H9 (cell line): ENCODE measurements around the gene C16orf78. TPM values are rescaled to one million over a fixed set of nuclear protein-coding genes. Genes with fewer than 3 reads are reported as not detected.

ENCODE experiments used
- DNase-seq: peaks from one replicate; pipeline ENCODE4 v3.0.0-alpha.2; 2017
- H2AFZ ChIP-seq: one replicate; pipeline ENCODE4 v1.6.1; 2013; ENCODE audit warnings: mild to moderate bottlenecking, low read length, control low read depth, moderate library complexity
- H2AK5ac ChIP-seq: 2 replicates; pipeline ENCODE4 v1.6.1; 2013; ENCODE audit warnings: low read length, control low read depth, mixed read lengths; ENCODE audit not compliant: insufficient read length
- H2BK120ac ChIP-seq: one replicate; pipeline ENCODE4 v1.6.1; 2013; ENCODE audit warnings: low read depth, mild to moderate bottlenecking, low read length, control low read depth, inconsistent platforms; ENCODE audit not compliant: poor library complexity, severe bottlenecking
- H2BK12ac ChIP-seq: 2 replicates; pipeline ENCODE4 v1.6.1; 2013; ENCODE audit warnings: low read length, control low read depth, mixed read lengths, low read depth; ENCODE audit not compliant: insufficient read length
- H2BK15ac ChIP-seq: 2 replicates; pipeline ENCODE4 v1.6.1; 2013; ENCODE audit warnings: low read depth, low read length, control low read depth
- H2BK20ac ChIP-seq: one replicate; pipeline ENCODE4 v1.6.1; 2013; ENCODE audit warnings: low read depth, mild to moderate bottlenecking, low read length, control low read depth, inconsistent platforms; ENCODE audit not compliant: poor library complexity, severe bottlenecking
- H2BK5ac ChIP-seq: 2 replicates; pipeline ENCODE4 v1.6.1; 2013; ENCODE audit warnings: low read length, control low read depth, mixed read lengths; ENCODE audit not compliant: insufficient read length
- H3K14ac ChIP-seq: 2 replicates; pipeline ENCODE4 v1.6.1; 2013; ENCODE audit warnings: low read length, control low read depth; ENCODE audit not compliant: insufficient read depth
- H3K18ac ChIP-seq: 2 replicates; pipeline ENCODE4 v1.6.1; 2013; ENCODE audit warnings: low read depth, mild to moderate bottlenecking, mixed read lengths, low read length, control low read depth; ENCODE audit not compliant: insufficient read length
- H3K23ac ChIP-seq: 2 replicates; pipeline ENCODE4 v1.6.1; 2013; ENCODE audit warnings: low read length, control low read depth, mixed read lengths, low read depth; ENCODE audit not compliant: insufficient read length
- H3K23me2 ChIP-seq: 2 replicates; pipeline ENCODE4 v1.6.1; 2013; ENCODE audit warnings: low read depth, mild to moderate bottlenecking, mixed read lengths, low read length, control low read depth; ENCODE audit not compliant: insufficient read length, poor library complexity, severe bottlenecking
- H3K27ac ChIP-seq: 2 replicates; pipeline ENCODE4 v1.5.1; 2013; ENCODE audit warnings: low read length, control low read depth, mixed read lengths, low read depth; ENCODE audit not compliant: insufficient read length
- H3K27me3 ChIP-seq: 2 replicates; pipeline ENCODE4 v1.6.1; 2013; ENCODE audit warnings: low read length, control low read depth, inconsistent platforms; ENCODE audit not compliant: insufficient read depth
- H3K4ac ChIP-seq: 2 replicates; pipeline ENCODE4 v1.6.1; 2013; ENCODE audit warnings: low read depth, mild to moderate bottlenecking, control low read depth, inconsistent platforms, low read length, moderate library complexity
- H3K4me1 ChIP-seq: 2 replicates; pipeline ENCODE4 v1.6.1; 2013; ENCODE audit warnings: low read length, control low read depth, inconsistent platforms; ENCODE audit not compliant: insufficient read depth
- H3K4me2 ChIP-seq: 2 replicates; pipeline ENCODE4 v1.6.1; 2013; ENCODE audit warnings: low read length, control low read depth, mixed read lengths; ENCODE audit not compliant: insufficient read length, insufficient read depth
- H3K56ac ChIP-seq: 2 replicates; pipeline ENCODE4 v1.6.1; 2013; ENCODE audit warnings: low read depth, mild to moderate bottlenecking, mixed read lengths, low read length, control low read depth; ENCODE audit not compliant: insufficient read length
- H3K79me1 ChIP-seq: 2 replicates; pipeline ENCODE4 v1.6.1; 2013; ENCODE audit warnings: low read depth, mild to moderate bottlenecking, moderate library complexity, low read length, control low read depth, inconsistent platforms; ENCODE audit not compliant: insufficient read depth, poor library complexity, severe bottlenecking
- H3K79me2 ChIP-seq: 2 replicates; pipeline ENCODE4 v1.6.1; 2013; ENCODE audit warnings: low read length, control low read depth, inconsistent platforms; ENCODE audit not compliant: insufficient read depth
- H3K9ac ChIP-seq: 2 replicates; pipeline ENCODE4 v1.6.1; 2013; ENCODE audit warnings: low read length, control low read depth, mixed read lengths; ENCODE audit not compliant: insufficient read length; ENCODE audit errors: extremely low read depth
- H3K9me3 ChIP-seq: one replicate; pipeline ENCODE4 v1.6.1; 2013; ENCODE audit warnings: low read depth, low read length, inconsistent platforms; ENCODE audit not compliant: control insufficient read depth
- H3T11ph ChIP-seq: one replicate; pipeline ENCODE4 v1.6.1; 2013; ENCODE audit warnings: mild to moderate bottlenecking, low read length, control low read depth, inconsistent platforms
- H4K20me1 ChIP-seq: one replicate; pipeline ENCODE4 v1.6.1; 2013; ENCODE audit not compliant: control insufficient read depth, insufficient read length, insufficient read depth
- H4K5ac ChIP-seq: 2 replicates; pipeline ENCODE4 v1.6.1; 2013; ENCODE audit warnings: low read depth, mild to moderate bottlenecking, mixed read lengths, low read length, control low read depth; ENCODE audit not compliant: insufficient read length
- H4K8ac ChIP-seq: replicated peaks from 2 replicates; pipeline ENCODE4 v1.6.1; 2013; ENCODE audit warnings: low read length, control low read depth, mixed read lengths, low read depth; ENCODE audit not compliant: insufficient read length
- H4K91ac ChIP-seq: 2 replicates; pipeline ENCODE4 v1.6.1; 2013; ENCODE audit warnings: low read depth, mild to moderate bottlenecking, moderate library complexity, mixed read lengths, low read length, control low read depth; ENCODE audit not compliant: insufficient read length
- H3K27ac Mint-ChIP-seq, 3 experiments: 2 replicates in 2 of 3; 3 replicates in 1 of 3; pipeline ENCODE4 v1.8.0; 2020 to 2021; ENCODE audit warnings: mixed read lengths in 3 of 3, mild to moderate bottlenecking in 1 of 3, moderate library complexity in 1 of 3
- H3K27me3 Mint-ChIP-seq: 2 replicates; pipeline ENCODE4 v1.8.0; 2021; ENCODE audit warnings: low read depth, mild to moderate bottlenecking, moderate library complexity, mixed read lengths
- H3K36me3 Mint-ChIP-seq, 3 experiments: 2 replicates in 2 of 3; 3 replicates in 1 of 3; pipeline ENCODE4 v1.8.0; 2020 to 2021; ENCODE audit warnings: low read depth in 3 of 3, mixed read lengths in 3 of 3; ENCODE audit not compliant: insufficient read depth in 1 of 3
- H3K4me1 Mint-ChIP-seq, 2 experiments: 2 replicates each; pipeline ENCODE4 v1.8.0; 2020; ENCODE audit warnings: mixed read lengths in 2 of 2
- H3K4me3 Mint-ChIP-seq, 2 experiments: 2 replicates in 1 of 2; 3 replicates in 1 of 2; pipeline ENCODE4 v1.8.0; 2020 to 2021; ENCODE audit warnings: mild to moderate bottlenecking in 2 of 2, mixed read lengths in 2 of 2, moderate library complexity in 1 of 2
- H3K9me3 Mint-ChIP-seq, 2 experiments: 2 replicates in 1 of 2; 3 replicates in 1 of 2; pipeline ENCODE4 v1.8.0; 2020; ENCODE audit warnings: mild to moderate bottlenecking in 2 of 2, mixed read lengths in 2 of 2, moderate library complexity in 1 of 2
- CTCF ChIP-seq: fragments of 200-600 bp; sonication (generic); conservative IDR thresholded peaks from 3 replicates; pipeline ENCODE4 v1.8.0; 2021; ENCODE audit warnings: antibody characterized with exemption, mild to moderate bottlenecking
- WGBS: extraction: QIAGEN DNeasy Blood & Tissue Kit; methylation state at CpG from one replicate; pipeline ENCODE4 v1.1.7; 2013; ENCODE audit warnings: missing lambda C conversion rate, low lambda C conversion rate, mixed read lengths; ENCODE audit not compliant: insufficient read length; ENCODE audit errors: extremely low coverage; 5-methylcytosine and 5-hydroxymethylcytosine counted together
- total RNA-seq: library from RNA; stranded (reverse); gene quantifications from 2 replicates; pipeline ENCODE4 v1.2.1, GENCODE V29; 2021

C16orf78 gene
- total RNA-seq, 1 experiment from 2014 or later, result not detected

DNA sequence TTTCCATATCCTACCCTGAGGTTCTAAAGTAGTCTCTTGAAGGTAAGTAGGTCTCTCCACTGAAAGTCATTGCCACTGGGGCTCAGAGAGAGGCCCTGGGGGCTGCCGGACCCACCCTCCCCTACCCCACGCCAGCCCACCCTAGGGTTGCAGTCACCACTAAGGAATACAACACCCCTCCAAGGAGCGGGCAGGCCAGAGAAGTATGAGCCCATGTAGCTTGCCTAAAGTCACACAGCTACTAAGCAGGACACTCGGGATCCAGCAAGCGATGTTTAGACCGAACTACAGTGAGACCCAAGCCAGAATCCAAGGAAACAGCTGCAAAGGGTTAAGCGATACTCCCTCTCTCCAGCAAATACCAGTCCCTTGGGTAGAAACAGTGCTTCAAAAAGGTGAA, 27.0 kb downstream of the C16orf78 start:
- Histone ChIP-seq H3K4me2 (no peak overlapping the region), H3K56ac (no peak overlapping the region), H3K23me2 (no peaks in the 10 kb centered on the region), H3K18ac (no peak overlapping the region), H3K14ac (no peak overlapping the region), H4K20me1 (no peaks in the 10 kb centered on the region), H3K79me1 (no peaks in the 10 kb centered on the region), H3K27me3 (no peaks in the 10 kb centered on the region), H3K79me2 (no peaks in the 10 kb centered on the region), H3K27ac (no peak overlapping the region), H3K4ac (no peak overlapping the region), H4K5ac (no peak overlapping the region), H2AK5ac (no peak overlapping the region), H3K9ac (no peak overlapping the region), H3K9me3 (no peaks in the 10 kb centered on the region), H3T11ph (no peak overlapping the region), H4K8ac (no peak overlapping the region), H4K91ac (no peak overlapping the region), H3K4me1 (no peaks in the 10 kb centered on the region), H2BK12ac (no peak overlapping the region), H3K23ac (no peak overlapping the region), H2BK120ac (no peak overlapping the region), H2AFZ (no peak overlapping the region), H2BK15ac (no peak overlapping the region), H2BK5ac (no peak overlapping the region), H2BK20ac (no peak overlapping the region)
- H3K27me3 Mint-ChIP-seq, result peaks cover 9% of the 10 kb centered on the region
- no peaks in the 10 kb centered on the region for H3K4me1 Mint-ChIP-seq
- H3K27ac Mint-ChIP-seq, result no peak overlapping the region
- no peak for DNase-seq
- H3K4me3 Mint-ChIP-seq, result no peak overlapping the region
- no CpG with 5 or more reads among the region's 7 CpGs for WGBS
- peaks cover 11 to 12% of the 10 kb centered on the region in 2 experiments for H3K9me3 Mint-ChIP-seq
- TF ChIP-seq CTCF, result no peak
- peaks cover 2 to 5% (median 4%) of the 10 kb centered on the region in 3 experiments; a peak in 4 of 7 replicates for H3K36me3 Mint-ChIP-seq
